ENCODE data around the gene ACSL1. TPM values are rescaled to one million over a fixed set of nuclear protein-coding genes. Genes with fewer than 3 reads are reported as not detected.

The ACSL1 gene
- total and polyA plus RNA-seq, 2 experiments from 2014 or later, result 6.2 to 13.1 TPM

DNA sequence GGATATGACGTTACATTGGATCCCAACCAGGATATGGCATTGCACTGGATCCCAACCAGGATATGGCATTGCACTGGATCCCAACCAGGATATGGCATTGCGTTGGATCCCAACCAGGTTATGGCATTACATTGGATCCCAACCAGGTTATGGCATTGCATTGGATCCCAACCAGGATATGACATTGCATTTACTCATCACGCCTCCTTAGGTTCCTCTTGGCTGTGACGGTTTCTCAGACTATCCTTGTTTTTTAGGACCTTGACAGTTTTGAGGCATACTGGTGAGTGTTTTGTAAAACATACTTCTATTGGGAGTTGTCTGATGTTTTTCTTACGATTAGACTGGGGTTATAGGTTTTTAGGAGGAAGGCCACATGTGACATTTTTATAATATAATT, 5.4 kb upstream of the ACSL1 start:
- Mint-ChIP-seq H3K9me3 (no peaks in the 10 kb centered on the region), H3K27ac (no peak overlapping the region), H3K36me3 (ENCODE audit: low read depth) (no peaks in the 10 kb centered on the region), H3K4me3 (no peak overlapping the region), H3K27me3 (ENCODE audit: insufficient read depth, low read depth, poor library complexity) (peaks cover 20% of the 10 kb centered on the region), H3K4me1 (no peaks in the 10 kb centered on the region; the same call in 2 of the 3 replicates)
- Histone ChIP-seq H2AFZ (no peak overlapping the region), H3K4me3 (no peak overlapping the region), H3K9me2 (ENCODE audit: insufficient read depth) (no peaks in the 10 kb centered on the region), H4K20me1 (replicated peaks; ENCODE audit: insufficient read depth) (no peaks in the 10 kb centered on the region), H3K4me1 (ENCODE audit: insufficient read depth) (peaks cover 3% of the 10 kb centered on the region; the same call in 1 of the 2 replicates), H3F3A (replicated peaks; ENCODE audit: low read depth) (no peaks in the 10 kb centered on the region), H3K27ac (ENCODE audit: low read depth) (no peak overlapping the region), H3K36me3 (ENCODE audit: insufficient read depth) (no peaks in the 10 kb centered on the region), H3K4me2 (no peak overlapping the region), H3K79me2 (replicated peaks; ENCODE audit: insufficient read depth) (no peaks in the 10 kb centered on the region), H3K27me3 (ENCODE audit: insufficient read depth) (peaks cover 25% of the 10 kb centered on the region)
- ATAC-seq (no peak), DNase-seq (ENCODE audit: low spot score) (no peak)
- no peak for TF ChIP-seq NANOG (IDR thresholded peaks at IDR 0.05; ENCODE audit: borderline replicate concordance)
- TF ChIP-seq, protein P1, sequence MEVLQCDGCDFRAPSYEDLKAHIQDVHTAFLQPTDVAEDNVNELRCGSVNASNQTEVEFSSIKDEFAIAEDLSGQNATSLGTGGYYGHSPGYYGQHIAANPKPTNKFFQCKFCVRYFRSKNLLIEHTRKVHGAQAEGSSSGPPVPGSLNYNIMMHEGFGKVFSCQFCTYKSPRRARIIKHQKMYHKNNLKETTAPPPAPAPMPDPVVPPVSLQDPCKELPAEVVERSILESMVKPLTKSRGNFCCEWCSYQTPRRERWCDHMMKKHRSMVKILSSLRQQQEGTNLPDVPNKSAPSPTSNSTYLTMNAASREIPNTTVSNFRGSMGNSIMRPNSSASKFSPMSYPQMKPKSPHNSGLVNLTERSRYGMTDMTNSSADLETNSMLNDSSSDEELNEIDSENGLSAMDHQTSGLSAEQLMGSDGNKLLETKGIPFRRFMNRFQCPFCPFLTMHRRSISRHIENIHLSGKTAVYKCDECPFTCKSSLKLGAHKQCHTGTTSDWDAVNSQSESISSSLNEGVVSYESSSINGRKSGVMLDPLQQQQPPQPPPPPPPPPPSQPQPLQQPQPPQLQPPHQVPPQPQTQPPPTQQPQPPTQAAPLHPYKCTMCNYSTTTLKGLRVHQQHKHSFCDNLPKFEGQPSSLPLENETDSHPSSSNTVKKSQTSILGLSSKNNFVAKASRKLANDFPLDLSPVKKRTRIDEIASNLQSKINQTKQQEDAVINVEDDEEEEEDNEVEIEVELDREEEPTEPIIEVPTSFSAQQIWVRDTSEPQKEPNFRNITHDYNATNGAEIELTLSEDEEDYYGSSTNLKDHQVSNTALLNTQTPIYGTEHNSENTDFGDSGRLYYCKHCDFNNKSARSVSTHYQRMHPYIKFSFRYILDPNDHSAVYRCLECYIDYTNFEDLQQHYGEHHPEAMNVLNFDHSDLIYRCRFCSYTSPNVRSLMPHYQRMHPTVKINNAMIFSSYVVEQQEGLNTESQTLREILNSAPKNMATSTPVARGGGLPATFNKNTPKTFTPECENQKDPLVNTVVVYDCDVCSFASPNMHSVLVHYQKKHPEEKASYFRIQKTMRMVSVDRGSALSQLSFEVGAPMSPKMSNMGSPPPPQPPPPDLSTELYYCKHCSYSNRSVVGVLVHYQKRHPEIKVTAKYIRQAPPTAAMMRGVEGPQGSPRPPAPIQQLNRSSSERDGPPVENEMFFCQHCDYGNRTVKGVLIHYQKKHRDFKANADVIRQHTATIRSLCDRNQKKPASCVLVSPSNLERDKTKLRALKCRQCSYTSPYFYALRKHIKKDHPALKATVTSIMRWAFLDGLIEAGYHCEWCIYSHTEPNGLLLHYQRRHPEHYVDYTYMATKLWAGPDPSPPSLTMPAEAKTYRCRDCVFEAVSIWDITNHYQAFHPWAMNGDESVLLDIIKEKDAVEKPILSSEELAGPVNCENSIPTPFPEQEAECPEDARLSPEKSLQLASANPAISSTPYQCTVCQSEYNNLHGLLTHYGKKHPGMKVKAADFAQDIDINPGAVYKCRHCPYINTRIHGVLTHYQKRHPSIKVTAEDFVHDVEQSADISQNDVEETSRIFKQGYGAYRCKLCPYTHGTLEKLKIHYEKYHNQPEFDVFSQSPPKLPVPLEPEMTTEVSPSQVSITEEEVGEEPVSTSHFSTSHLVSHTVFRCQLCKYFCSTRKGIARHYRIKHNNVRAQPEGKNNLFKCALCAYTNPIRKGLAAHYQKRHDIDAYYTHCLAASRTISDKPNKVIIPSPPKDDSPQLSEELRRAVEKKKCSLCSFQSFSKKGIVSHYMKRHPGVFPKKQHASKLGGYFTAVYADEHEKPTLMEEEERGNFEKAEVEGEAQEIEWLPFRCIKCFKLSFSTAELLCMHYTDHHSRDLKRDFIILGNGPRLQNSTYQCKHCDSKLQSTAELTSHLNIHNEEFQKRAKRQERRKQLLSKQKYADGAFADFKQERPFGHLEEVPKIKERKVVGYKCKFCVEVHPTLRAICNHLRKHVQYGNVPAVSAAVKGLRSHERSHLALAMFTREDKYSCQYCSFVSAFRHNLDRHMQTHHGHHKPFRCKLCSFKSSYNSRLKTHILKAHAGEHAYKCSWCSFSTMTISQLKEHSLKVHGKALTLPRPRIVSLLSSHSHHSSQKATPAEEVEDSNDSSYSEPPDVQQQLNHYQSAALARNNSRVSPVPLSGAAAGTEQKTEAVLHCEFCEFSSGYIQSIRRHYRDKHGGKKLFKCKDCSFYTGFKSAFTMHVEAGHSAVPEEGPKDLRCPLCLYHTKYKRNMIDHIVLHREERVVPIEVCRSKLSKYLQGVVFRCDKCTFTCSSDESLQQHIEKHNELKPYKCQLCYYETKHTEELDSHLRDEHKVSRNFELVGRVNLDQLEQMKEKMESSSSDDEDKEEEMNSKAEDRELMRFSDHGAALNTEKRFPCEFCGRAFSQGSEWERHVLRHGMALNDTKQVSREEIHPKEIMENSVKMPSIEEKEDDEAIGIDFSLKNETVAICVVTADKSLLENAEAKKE (CRISPR knock-in tag; IDR thresholded peaks at IDR 0.05), result no peak
- TF ChIP-seq, protein P2, sequence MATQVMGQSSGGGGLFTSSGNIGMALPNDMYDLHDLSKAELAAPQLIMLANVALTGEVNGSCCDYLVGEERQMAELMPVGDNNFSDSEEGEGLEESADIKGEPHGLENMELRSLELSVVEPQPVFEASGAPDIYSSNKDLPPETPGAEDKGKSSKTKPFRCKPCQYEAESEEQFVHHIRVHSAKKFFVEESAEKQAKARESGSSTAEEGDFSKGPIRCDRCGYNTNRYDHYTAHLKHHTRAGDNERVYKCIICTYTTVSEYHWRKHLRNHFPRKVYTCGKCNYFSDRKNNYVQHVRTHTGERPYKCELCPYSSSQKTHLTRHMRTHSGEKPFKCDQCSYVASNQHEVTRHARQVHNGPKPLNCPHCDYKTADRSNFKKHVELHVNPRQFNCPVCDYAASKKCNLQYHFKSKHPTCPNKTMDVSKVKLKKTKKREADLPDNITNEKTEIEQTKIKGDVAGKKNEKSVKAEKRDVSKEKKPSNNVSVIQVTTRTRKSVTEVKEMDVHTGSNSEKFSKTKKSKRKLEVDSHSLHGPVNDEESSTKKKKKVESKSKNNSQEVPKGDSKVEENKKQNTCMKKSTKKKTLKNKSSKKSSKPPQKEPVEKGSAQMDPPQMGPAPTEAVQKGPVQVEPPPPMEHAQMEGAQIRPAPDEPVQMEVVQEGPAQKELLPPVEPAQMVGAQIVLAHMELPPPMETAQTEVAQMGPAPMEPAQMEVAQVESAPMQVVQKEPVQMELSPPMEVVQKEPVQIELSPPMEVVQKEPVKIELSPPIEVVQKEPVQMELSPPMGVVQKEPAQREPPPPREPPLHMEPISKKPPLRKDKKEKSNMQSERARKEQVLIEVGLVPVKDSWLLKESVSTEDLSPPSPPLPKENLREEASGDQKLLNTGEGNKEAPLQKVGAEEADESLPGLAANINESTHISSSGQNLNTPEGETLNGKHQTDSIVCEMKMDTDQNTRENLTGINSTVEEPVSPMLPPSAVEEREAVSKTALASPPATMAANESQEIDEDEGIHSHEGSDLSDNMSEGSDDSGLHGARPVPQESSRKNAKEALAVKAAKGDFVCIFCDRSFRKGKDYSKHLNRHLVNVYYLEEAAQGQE (IDR thresholded peaks at IDR 0.05; ENCODE audit: unreplicated experiment), result no peak
- TF ChIP-seq, protein P3, sequence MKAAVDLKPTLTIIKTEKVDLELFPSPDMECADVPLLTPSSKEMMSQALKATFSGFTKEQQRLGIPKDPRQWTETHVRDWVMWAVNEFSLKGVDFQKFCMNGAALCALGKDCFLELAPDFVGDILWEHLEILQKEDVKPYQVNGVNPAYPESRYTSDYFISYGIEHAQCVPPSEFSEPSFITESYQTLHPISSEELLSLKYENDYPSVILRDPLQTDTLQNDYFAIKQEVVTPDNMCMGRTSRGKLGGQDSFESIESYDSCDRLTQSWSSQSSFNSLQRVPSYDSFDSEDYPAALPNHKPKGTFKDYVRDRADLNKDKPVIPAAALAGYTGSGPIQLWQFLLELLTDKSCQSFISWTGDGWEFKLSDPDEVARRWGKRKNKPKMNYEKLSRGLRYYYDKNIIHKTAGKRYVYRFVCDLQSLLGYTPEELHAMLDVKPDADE (IDR thresholded peaks at IDR 0.05), result no peak
- TF ChIP-seq EZH2 (IDR thresholded peaks at IDR 0.05; ENCODE audit: low read depth, unreplicated experiment), result no peak
- TF ChIP-seq, protein P4, sequence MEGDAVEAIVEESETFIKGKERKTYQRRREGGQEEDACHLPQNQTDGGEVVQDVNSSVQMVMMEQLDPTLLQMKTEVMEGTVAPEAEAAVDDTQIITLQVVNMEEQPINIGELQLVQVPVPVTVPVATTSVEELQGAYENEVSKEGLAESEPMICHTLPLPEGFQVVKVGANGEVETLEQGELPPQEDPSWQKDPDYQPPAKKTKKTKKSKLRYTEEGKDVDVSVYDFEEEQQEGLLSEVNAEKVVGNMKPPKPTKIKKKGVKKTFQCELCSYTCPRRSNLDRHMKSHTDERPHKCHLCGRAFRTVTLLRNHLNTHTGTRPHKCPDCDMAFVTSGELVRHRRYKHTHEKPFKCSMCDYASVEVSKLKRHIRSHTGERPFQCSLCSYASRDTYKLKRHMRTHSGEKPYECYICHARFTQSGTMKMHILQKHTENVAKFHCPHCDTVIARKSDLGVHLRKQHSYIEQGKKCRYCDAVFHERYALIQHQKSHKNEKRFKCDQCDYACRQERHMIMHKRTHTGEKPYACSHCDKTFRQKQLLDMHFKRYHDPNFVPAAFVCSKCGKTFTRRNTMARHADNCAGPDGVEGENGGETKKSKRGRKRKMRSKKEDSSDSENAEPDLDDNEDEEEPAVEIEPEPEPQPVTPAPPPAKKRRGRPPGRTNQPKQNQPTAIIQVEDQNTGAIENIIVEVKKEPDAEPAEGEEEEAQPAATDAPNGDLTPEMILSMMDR (conservative IDR thresholded peaks at IDR 0.05; ENCODE audit: low read depth in 2 of 2), result no peak
- no peak for TF ChIP-seq ZNF114 (CRISPR knock-in tag; IDR thresholded peaks at IDR 0.05)
- no peak for TF ChIP-seq CREB1 (CRISPR knock-in tag; IDR thresholded peaks at IDR 0.05; ENCODE audit: low read depth)
- no peak for TF ChIP-seq EZH2phosphoT487 (IDR thresholded peaks at IDR 0.05; ENCODE audit: unreplicated experiment)
- no peak for TF ChIP-seq JUNB (IDR thresholded peaks at IDR 0.05; ENCODE audit: unreplicated experiment)
- no peak for TF ChIP-seq STAT1 (IDR thresholded peaks at IDR 0.05; ENCODE audit: unreplicated experiment)
- TF ChIP-seq POLR2AphosphoS5 (IDR thresholded peaks at IDR 0.05; ENCODE audit: low read depth), result no peak
- TF ChIP-seq ZNF331 (CRISPR knock-in tag; IDR thresholded peaks at IDR 0.05; ENCODE audit: low read depth), result no peak

Data from GM23338 (cell line).